Keratinocyte (primary cell): ENCODE results near the gene STAG1.

Experiments
- EZH2 ChIP-seq: IDR thresholded peaks from one replicate; pipeline ENCODE4 v1.6.1; 2012; ENCODE audit warnings: inconsistent platforms, mild to moderate bottlenecking, low read length, moderate library complexity
- TF ChIP-seq, protein P1 (sequence below), 3 experiments: IDR thresholded peaks in 1 of 3; conservative IDR thresholded peaks in 1 of 3; optimal IDR thresholded peaks in 1 of 3; 2 replicates in 2 of 3; 3 replicates in 1 of 3; pipeline versions ENCODE3 to v1.5.1; 2011; ENCODE audit warnings: low read length in 3 of 3, mild to moderate bottlenecking in 3 of 3, moderate library complexity in 2 of 3, control low read depth in 1 of 3, inconsistent platforms in 1 of 3; ENCODE audit not compliant: insufficient read depth in 2 of 3; ENCODE audit errors: extremely low read depth in 1 of 3

DNA sequence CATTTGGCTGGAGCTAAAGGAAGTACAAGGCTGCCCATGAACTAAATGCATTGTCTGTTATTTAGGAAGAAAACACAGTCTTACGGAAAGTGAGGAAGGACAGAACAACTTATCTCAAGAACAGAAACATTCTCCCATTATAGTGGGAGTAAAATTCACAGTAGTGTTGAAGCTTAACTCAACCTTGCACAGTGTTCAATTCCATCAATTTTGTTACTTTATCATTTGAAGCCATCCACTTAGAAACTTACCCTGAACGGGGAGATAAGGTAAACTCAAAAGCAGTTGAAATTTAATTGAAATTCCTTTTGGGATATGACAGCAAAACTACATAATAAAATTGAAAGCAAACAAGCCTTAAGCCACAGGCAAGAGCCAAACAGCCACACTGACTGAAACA lies 315.1 kb downstream of the STAG1 start:
- TF ChIP-seq, protein P1, sequence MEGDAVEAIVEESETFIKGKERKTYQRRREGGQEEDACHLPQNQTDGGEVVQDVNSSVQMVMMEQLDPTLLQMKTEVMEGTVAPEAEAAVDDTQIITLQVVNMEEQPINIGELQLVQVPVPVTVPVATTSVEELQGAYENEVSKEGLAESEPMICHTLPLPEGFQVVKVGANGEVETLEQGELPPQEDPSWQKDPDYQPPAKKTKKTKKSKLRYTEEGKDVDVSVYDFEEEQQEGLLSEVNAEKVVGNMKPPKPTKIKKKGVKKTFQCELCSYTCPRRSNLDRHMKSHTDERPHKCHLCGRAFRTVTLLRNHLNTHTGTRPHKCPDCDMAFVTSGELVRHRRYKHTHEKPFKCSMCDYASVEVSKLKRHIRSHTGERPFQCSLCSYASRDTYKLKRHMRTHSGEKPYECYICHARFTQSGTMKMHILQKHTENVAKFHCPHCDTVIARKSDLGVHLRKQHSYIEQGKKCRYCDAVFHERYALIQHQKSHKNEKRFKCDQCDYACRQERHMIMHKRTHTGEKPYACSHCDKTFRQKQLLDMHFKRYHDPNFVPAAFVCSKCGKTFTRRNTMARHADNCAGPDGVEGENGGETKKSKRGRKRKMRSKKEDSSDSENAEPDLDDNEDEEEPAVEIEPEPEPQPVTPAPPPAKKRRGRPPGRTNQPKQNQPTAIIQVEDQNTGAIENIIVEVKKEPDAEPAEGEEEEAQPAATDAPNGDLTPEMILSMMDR (optimal IDR thresholded peaks at IDR 0.05 in 1 of 3, IDR thresholded peaks at IDR 0.05 in 1 of 3, conservative IDR thresholded peaks at IDR 0.05 in 1 of 3; ENCODE audit: extremely low read depth in 1 of 3, insufficient read depth in 2 of 3, low read length in 3 of 3), result no peak
- no peak for TF ChIP-seq EZH2
